A673 (cell line): ENCODE measurements around the gene PRR27. TPM values are rescaled to one million over a fixed set of nuclear protein-coding genes. Genes with fewer than 3 reads are reported as not detected.

Experiments
- BruUV-seq: library from RNA; stranded (reverse); fragments of 400-500 nt; replicated peaks from 2 replicates; lab custom pipeline; 2021; lab: Mats Ljungman, UMichigan
- CTCF ChIA-PET: fragments of 300-600 bp; sonication (Branson Sonifier 250); formaldehyde crosslinking; loops from one replicate; lab custom pipeline; 2022; ENCODE audit warnings: antibody characterized with exemption; lab: Charles Lee
- POLR2A ChIA-PET: fragments of 300-600 bp; sonication (Branson Sonifier 250); formaldehyde crosslinking; loops from one replicate; lab custom pipeline; 2022; ENCODE audit warnings: antibody characterized with exemption; ENCODE audit not compliant: low non-redundant PET; lab: Charles Lee
- DNase-seq: peaks from one replicate; pipeline ENCODE4 v3.0.0-alpha.2; 2015; ENCODE audit warnings: low spot score
- H3K27ac ChIP-seq: fragments of 200-600 bp; sonication (generic); 2 replicates; pipeline ENCODE4 v1.5.1; 2016; ENCODE audit warnings: mixed run types, low read depth, mild to moderate bottlenecking, mixed read lengths, antibody characterized with exemption, low read length; ENCODE audit not compliant: poor library complexity, severe bottlenecking
- H3K27me3 ChIP-seq: fragments of 200-600 bp; sonication (generic); replicated peaks from 2 replicates; pipeline ENCODE4 v1.6.1; 2017; ENCODE audit warnings: mixed run types, low read depth, mild to moderate bottlenecking, mixed read lengths, antibody characterized with exemption, low read length; ENCODE audit not compliant: insufficient read depth, poor library complexity
- H3K36me3 ChIP-seq: fragments of 200-600 bp; sonication (generic); 2 replicates; pipeline ENCODE4 v1.6.1; 2016; ENCODE audit warnings: mixed run types, mild to moderate bottlenecking, mixed read lengths, antibody characterized with exemption, low read length; ENCODE audit not compliant: insufficient read depth, poor library complexity, severe bottlenecking
- H3K4me1 ChIP-seq: fragments of 200-600 bp; sonication (generic); 2 replicates; pipeline ENCODE4 v1.6.1; 2017; ENCODE audit warnings: mixed run types, mild to moderate bottlenecking, mixed read lengths, antibody characterized with exemption, low read length; ENCODE audit not compliant: insufficient read depth, poor library complexity, severe bottlenecking
- H3K4me3 ChIP-seq: fragments of 200-600 bp; sonication (generic); 2 replicates; pipeline ENCODE4 v1.5.1; 2016; ENCODE audit warnings: low read depth, mixed run types, mild to moderate bottlenecking, mixed read lengths, low read length; ENCODE audit not compliant: poor library complexity, severe bottlenecking
- H3K9me3 ChIP-seq: fragments of 200-600 bp; sonication (generic); 2 replicates; pipeline ENCODE4 v1.6.1; 2016; ENCODE audit warnings: mixed run types, low read depth, mild to moderate bottlenecking, mixed read lengths, antibody characterized with exemption, low read length; ENCODE audit not compliant: poor library complexity, severe bottlenecking
- EZH2 ChIP-seq: fragments of 200-600 bp; sonication (generic); IDR thresholded peaks from 2 replicates; pipeline ENCODE4 v1.6.1; 2017; ENCODE audit warnings: borderline replicate concordance, low read depth, mild to moderate bottlenecking, mixed read lengths, antibody characterized with exemption, low read length; ENCODE audit not compliant: poor library complexity, severe bottlenecking
- intact Hi-C: fragments of 100-400 bp; cut with micrococcal nuclease; formaldehyde crosslinking; loops from one replicate; pipeline ENCODE4 v1.10.0; 2022; ENCODE audit not compliant: unreplicated experiment
- total RNA-seq: library from RNA; stranded (reverse); gene quantifications from 2 replicates; pipeline ENCODE4 v1.2.3, GENCODE V29; 2021
- TF ChIP-seq, protein P1 (sequence below): fragments of 300-800, 200-600 bp; sonication (generic); conservative IDR thresholded peaks from 2 replicates; pipeline ENCODE4 v1.5.1; 2017; ENCODE audit warnings: low read depth, mild to moderate bottlenecking, antibody characterized with exemption, low read length, moderate library complexity, mixed read lengths

Gene PRR27
- total RNA-seq, 1 experiment from 2014 or later: not detected

DNA sequence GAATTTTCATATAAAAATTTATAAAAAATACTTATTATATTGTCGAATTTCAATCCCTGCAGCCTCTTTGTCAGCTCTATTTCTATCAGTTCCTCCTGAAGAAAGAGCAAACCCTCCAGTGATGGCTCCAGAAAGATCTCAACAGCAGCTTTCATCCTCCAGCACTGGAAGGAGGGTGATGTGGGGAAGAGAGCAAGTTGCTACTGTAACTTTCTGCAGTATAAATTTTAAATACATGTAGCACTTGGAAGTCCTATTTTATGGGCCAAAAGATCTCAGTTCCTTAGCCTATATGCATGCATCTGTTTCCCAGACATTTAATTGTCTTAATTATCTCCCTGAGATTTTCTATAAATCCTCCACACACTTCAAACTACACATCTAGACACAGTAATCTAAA is 27.8 kb downstream of the PRR27 start:
- BruUV-seq: no TSS peak
- no peaks in the 10 kb centered on the region for H3K9me3 ChIP-seq
- TF ChIP-seq EZH2: no peak
- TF ChIP-seq, protein P1, sequence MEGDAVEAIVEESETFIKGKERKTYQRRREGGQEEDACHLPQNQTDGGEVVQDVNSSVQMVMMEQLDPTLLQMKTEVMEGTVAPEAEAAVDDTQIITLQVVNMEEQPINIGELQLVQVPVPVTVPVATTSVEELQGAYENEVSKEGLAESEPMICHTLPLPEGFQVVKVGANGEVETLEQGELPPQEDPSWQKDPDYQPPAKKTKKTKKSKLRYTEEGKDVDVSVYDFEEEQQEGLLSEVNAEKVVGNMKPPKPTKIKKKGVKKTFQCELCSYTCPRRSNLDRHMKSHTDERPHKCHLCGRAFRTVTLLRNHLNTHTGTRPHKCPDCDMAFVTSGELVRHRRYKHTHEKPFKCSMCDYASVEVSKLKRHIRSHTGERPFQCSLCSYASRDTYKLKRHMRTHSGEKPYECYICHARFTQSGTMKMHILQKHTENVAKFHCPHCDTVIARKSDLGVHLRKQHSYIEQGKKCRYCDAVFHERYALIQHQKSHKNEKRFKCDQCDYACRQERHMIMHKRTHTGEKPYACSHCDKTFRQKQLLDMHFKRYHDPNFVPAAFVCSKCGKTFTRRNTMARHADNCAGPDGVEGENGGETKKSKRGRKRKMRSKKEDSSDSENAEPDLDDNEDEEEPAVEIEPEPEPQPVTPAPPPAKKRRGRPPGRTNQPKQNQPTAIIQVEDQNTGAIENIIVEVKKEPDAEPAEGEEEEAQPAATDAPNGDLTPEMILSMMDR: no peak
- H3K27ac ChIP-seq: no peak overlapping the region
- no peaks in the 10 kb centered on the region for H3K4me1 ChIP-seq
- intact Hi-C loops: loop anchor here (2.0 to 5.0 kb wide), 2 partner anchors 285 to 323 kb away; no protein-coding TSS in a partner anchor
- CTCF ChIA-PET: no interaction called here
- H3K36me3 ChIP-seq: no peaks in the 10 kb centered on the region
- no peak overlapping the region for H3K4me3 ChIP-seq
- POLR2A ChIA-PET: interaction anchor here (0.6 kb wide), 1 partner anchor 27 kb away, joined by 3 read pairs; no protein-coding TSS in a partner anchor
- H3K27me3 ChIP-seq: no peaks in the 10 kb centered on the region
- no peak for DNase-seq

DNA sequence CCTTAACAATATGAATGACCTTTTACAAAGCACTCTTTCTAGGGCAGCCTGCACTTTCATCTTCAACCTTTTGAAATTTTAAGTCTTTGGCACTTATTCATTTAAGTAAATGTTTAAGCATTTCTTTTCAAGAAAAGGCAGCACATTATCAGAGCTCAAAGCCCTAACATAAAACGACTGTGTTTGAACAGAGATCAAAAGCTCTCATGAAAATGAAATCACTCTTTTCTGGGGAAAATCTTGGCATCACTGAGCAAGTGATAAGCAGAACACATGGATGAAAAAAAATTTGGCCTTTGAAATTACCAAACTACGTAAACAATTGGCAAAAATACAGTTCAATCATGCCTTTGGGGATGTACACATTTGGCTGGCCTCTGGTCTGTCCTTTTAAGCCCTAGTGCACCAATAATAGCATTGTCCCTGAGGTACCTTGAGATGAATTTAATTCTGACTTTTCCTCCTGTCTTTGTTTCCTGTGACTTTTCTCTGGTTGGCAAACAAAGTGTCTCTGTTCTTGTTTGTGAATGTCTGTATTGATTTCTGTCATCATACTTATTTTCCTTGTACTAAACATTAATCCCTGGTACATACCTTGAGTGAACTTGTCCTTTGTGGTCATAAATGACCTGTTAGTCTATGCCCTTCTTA is 28.6 kb downstream of the PRR27 start:
- DNase-seq: no peak
- no TSS peak for BruUV-seq
- no peaks in the 10 kb centered on the region for H3K36me3 ChIP-seq
- H3K27ac ChIP-seq: no peak overlapping the region
- TF ChIP-seq, protein P1: no peak
- no peak for TF ChIP-seq EZH2
- H3K27me3 ChIP-seq: no peaks in the 10 kb centered on the region
- no peak overlapping the region for H3K4me3 ChIP-seq
- intact Hi-C loops: loop anchor here (1.0 to 5.0 kb wide), 3 partner anchors 285 to 493 kb away; no protein-coding TSS in a partner anchor
- H3K4me1 ChIP-seq: no peaks in the 10 kb centered on the region
- CTCF ChIA-PET: no interaction called here
- POLR2A ChIA-PET: no interaction called here
- H3K9me3 ChIP-seq: no peaks in the 10 kb centered on the region

DNA sequence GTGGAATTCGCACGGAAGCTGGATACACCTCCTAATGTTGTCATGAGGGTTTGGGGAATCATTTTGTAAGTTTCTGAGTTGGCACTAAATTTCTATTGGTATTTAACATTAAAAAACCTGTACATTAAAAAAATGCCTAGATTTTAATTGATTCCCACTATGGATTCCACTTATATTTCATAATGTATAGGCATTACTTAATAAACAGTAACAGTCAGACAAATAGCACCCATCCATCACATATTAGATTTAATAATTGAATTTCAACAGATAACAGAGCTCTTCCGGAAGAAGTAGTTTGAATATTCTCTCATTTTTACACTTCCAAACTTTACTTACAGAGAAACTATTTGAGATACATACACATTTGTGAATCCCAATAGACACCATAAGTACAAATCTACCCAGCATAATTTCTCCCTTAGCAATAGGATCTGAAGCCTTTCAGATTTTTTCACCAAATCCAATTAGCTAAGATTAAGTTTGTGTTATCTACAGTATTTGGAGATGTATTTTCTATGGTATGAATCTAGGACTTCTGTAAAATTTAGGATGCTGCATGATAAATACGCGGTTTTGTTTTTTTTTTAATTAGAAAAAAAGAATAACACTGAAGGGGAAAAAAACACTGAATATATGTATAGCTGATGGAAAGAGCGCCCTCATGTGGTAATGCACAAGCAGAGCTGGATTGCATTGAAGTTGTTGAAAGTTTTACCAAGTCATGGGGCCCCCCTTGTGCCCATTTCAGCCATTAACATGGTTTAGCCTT is 29.3 kb downstream of the PRR27 start:
- DNase-seq: peak; percentile 46
- no peaks in the 10 kb centered on the region for H3K4me1 ChIP-seq
- no peaks in the 10 kb centered on the region for H3K9me3 ChIP-seq
- no peaks in the 10 kb centered on the region for H3K27me3 ChIP-seq
- no peaks in the 10 kb centered on the region for H3K36me3 ChIP-seq
- BruUV-seq: no TSS peak
- ChIA-PET POLR2A (no interaction called here), CTCF (interaction anchor here (0.9 kb wide), 1 partner anchor 86 kb away, joined by 4 read pairs; no protein-coding TSS in a partner anchor)
- intact Hi-C loops: loop anchor here (1.0 to 5.0 kb wide), 3 partner anchors 286 to 494 kb away; no protein-coding TSS in a partner anchor
- H3K4me3 ChIP-seq: no peak overlapping the region
- H3K27ac ChIP-seq: no peak overlapping the region
- no peak for TF ChIP-seq EZH2
- TF ChIP-seq, protein P1: peak; percentile 65
